HL-60 (cell line): ENCODE results near the gene CEP63.

Experiments used
- DNase-seq, 2 experiments: peaks; one replicate each; pipeline ENCODE4 v3.0.0-alpha.2; 2010 to 2020; ENCODE audit warnings: low read depth in 1 of 2, low spot score in 1 of 2
- H3K27ac ChIP-seq: fragments of 250-450 bp; sonication (Bioruptor Pico); replicated peaks from 2 replicates; pipeline ENCODE4 v1.5.1; 2020; ENCODE audit warnings: mild to moderate bottlenecking, moderate library complexity
- H3K27me3 ChIP-seq: fragments of 250-450 bp; sonication (Bioruptor Pico); 2 replicates; pipeline ENCODE4 v1.5.1; 2021; ENCODE audit warnings: mild to moderate bottlenecking, moderate library complexity; ENCODE audit not compliant: insufficient read depth, poor library complexity, severe bottlenecking
- H3K4me3 ChIP-seq: replicated peaks from 2 replicates; pipeline ENCODE4 v1.5.1; 2011; ENCODE audit warnings: mild to moderate bottlenecking, control low read depth, low read length; ENCODE audit not compliant: insufficient read depth
- CTCF ChIP-seq: IDR thresholded peaks from one replicate; pipeline ENCODE4 v1.5.1; 2011; ENCODE audit warnings: low read length, control low read depth, inconsistent platforms; ENCODE audit not compliant: insufficient read depth
- GABPA ChIP-seq: IDR thresholded peaks from 2 replicates; pipeline ENCODE4 v1.6.1; 2012; ENCODE audit warnings: low read depth
- POLR2AphosphoS5 ChIP-seq: IDR thresholded peaks from 2 replicates; pipeline ENCODE4 v1.6.1; 2012; ENCODE audit warnings: low read depth
- REST ChIP-seq: IDR thresholded peaks from 2 replicates; pipeline ENCODE4 v1.6.1; 2012; ENCODE audit warnings: low read depth; ENCODE audit not compliant: insufficient replicate concordance
- SPI1 ChIP-seq: IDR thresholded peaks from 2 replicates; pipeline ENCODE4 v1.6.1; 2012; ENCODE audit warnings: low read depth, mild to moderate bottlenecking, borderline replicate concordance

CEP63 gene

DNA sequence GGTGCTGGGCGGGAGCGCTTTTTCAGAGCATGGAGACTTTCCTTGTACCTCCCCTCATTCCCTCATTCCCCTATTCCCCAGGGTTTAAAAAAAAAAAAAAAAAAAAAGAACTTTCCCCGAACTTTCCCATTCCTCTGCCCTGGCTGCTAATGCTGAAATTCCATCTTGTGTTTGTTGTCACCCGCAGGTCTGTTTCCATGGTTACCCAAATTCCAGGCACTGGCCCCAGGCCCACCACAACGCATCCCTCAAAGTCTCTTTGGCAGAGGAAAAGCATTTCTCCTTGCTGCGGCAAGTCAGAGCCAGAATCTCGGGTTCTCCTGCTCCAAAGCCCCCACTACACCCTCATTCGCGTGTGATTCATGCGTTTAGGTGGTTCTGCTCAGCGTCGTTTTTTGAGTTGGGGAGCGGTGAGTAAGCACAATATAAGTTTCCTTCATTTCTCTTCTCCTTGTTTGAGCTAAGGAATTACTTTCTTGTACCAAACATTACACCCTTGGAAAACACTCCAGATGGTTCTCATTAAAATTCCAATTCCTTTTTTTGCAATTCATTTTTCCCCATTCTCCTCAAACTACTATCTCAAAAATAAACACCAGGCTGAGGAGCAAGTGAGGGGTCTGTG lies 21.7 kb upstream of the CEP63 start:
- no peak for DNase-seq
- Histone ChIP-seq H3K4me3 (no peak overlapping the region), H3K27me3 (no peaks in the 10 kb centered on the region), H3K27ac (no peak overlapping the region)
- TF ChIP-seq SPI1 (no peak), GABPA (no peak), CTCF (no peak), POLR2AphosphoS5 (no peak), REST (no peak)

- Histone ChIP-seq H3K27me3 (no peaks in the 10 kb centered on the region), H3K4me3 (no peak overlapping the region), H3K27ac (no peak overlapping the region)
- no peak for TF ChIP-seq POLR2AphosphoS5
- TF ChIP-seq REST, result no peak
- no peak for TF ChIP-seq GABPA
- TF ChIP-seq CTCF, result no peak
- no peak for TF ChIP-seq SPI1
- DNase-seq, result no peak
These were observed 21.0 kb upstream of the CEP63 start for GRCh38 chr3:134464689-134465365.

GRCh38 chr3:134466331-134466730 lies 19.5 kb upstream of the CEP63 start:
- Histone ChIP-seq H3K27me3 (no peaks in the 10 kb centered on the region), H3K27ac (no peak overlapping the region), H3K4me3 (no peak overlapping the region)
- no peak for TF ChIP-seq SPI1
- TF ChIP-seq REST, result no peak
- no peak for TF ChIP-seq GABPA
- TF ChIP-seq CTCF, result no peak
- no peak for TF ChIP-seq POLR2AphosphoS5
- no peak for DNase-seq
